Measurements from ENCODE around the gene AGTPBP1. TPM values are rescaled to one million over a fixed set of nuclear protein-coding genes. Genes with fewer than 3 reads are reported as not detected.

Gene AGTPBP1
- total and polyA plus RNA-seq, 8 donors, result 2.9 to 46.1 (median 13.2) TPM

DNA sequence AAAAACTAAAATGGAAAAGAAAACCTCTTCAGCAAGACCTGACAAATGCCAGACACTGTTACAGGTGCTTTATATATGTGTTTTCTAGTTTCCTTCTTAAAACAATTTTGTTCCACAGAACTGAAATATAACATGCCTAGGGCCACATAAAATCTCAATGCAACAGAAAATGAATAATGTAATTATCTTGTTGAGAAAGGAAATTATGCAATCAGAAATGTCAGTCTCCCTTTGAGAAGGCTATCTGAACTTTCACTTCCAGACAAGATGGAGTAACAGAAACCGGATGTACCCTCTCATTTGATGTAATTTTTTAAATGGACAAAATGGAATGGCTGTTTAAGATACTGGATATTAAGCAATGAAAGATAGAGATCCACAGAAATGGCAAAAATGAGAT, 79.2 kb downstream of the AGTPBP1 start:
- H3K4me1 ChIP-seq, result no peaks in the 10 kb centered on the region
- WGBS, 5 donors, result 74 to 95% (median 87%) methylated on average over 1 of the region's 1 CpG
- H3K36me3 ChIP-seq, result peaks cover 0 to 6% (median 3%) of the 10 kb centered on the region in 4 donors
- no peak overlapping the region for H3K4me3 ChIP-seq
- intact Hi-C loops (cut with DNase I; ENCODE audit: low total_unique reads), result no loop called here
- no peaks in the 10 kb centered on the region for H3K9me3 ChIP-seq
- DNase-seq, result no peak
- no peak overlapping the region for H3K27ac ChIP-seq
- no peaks in the 10 kb centered on the region for H3K27me3 ChIP-seq
- TF ChIP-seq, protein P1, sequence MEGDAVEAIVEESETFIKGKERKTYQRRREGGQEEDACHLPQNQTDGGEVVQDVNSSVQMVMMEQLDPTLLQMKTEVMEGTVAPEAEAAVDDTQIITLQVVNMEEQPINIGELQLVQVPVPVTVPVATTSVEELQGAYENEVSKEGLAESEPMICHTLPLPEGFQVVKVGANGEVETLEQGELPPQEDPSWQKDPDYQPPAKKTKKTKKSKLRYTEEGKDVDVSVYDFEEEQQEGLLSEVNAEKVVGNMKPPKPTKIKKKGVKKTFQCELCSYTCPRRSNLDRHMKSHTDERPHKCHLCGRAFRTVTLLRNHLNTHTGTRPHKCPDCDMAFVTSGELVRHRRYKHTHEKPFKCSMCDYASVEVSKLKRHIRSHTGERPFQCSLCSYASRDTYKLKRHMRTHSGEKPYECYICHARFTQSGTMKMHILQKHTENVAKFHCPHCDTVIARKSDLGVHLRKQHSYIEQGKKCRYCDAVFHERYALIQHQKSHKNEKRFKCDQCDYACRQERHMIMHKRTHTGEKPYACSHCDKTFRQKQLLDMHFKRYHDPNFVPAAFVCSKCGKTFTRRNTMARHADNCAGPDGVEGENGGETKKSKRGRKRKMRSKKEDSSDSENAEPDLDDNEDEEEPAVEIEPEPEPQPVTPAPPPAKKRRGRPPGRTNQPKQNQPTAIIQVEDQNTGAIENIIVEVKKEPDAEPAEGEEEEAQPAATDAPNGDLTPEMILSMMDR (IDR thresholded peaks at IDR 0.05), result no peak

DNA sequence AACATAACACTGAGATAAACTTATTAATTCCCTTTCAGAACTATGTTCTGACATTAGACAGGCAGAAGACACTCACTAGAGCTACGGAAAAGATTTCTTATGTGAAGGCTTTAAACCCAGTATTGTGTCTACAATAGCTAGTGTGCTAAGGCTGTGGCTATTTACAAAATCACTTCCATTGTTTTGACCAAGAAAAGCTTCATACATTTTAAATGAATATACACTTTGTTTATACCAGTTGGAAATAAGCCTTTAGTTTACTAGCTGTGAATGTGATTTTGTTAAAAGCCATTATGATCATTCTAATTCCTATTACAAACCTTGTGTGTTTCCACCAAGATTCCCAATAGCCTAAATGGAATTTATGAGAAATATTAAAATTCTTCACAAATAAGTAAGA, 83.0 kb downstream of the AGTPBP1 start:
- Histone ChIP-seq H3K27ac (no peak overlapping the region), H3K27me3 (no peaks in the 10 kb centered on the region), H3K4me3 (no peak overlapping the region), H3K4me1 (no peaks in the 10 kb centered on the region), H3K9me3 (no peaks in the 10 kb centered on the region), H3K36me3 (peaks cover 0 to 15% (median 10%) of the 10 kb centered on the region in 4 donors)
- 80 to 91% (median 85%) methylated on average over 1 of the region's 1 CpG for WGBS, 5 donors
- TF ChIP-seq, protein P1 (IDR thresholded peaks at IDR 0.05), result no peak
- TF ChIP-seq POLR2AphosphoS5 (IDR thresholded peaks at IDR 0.05) (no peak), POLR2A (IDR thresholded peaks at IDR 0.05) (no peak), EP300 (IDR thresholded peaks at IDR 0.05) (no peak)
- intact Hi-C loops (cut with DNase I; ENCODE audit: low total_unique reads), result no loop called here
- DNase-seq, result no peak

DNA sequence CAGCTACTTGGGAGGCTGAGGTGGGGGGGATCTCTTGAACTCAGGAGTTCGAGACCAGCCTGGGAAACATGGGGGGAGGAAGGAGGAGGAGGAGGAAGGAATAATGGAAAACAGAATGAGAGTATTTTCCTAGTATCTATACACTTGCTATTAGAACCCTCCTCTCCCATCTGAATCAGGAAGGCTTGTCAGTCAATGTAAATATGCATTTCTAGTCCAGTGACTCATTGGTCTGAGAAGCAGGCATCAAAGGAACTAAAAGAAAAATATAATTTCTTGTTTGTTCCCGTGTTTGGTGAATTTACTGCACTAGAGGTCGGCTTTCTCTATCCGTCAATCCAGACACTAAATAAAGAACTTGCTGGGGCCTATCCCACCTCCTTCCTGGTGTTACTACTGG, 88.6 kb downstream of the AGTPBP1 start:
- no peaks in the 10 kb centered on the region for H3K27me3 ChIP-seq
- H3K4me1 ChIP-seq, result no peaks in the 10 kb centered on the region
- 81 to 93% (median 83%) methylated on average over 4 of the region's 4 CpGs for WGBS, 5 donors
- no peak for TF ChIP-seq POLR2A (IDR thresholded peaks at IDR 0.05)
- no peak for TF ChIP-seq POLR2AphosphoS5 (IDR thresholded peaks at IDR 0.05)
- TF ChIP-seq, protein P1 (IDR thresholded peaks at IDR 0.05), result no peak
- TF ChIP-seq EP300 (IDR thresholded peaks at IDR 0.05), result no peak
- H3K27ac ChIP-seq, result no peak overlapping the region
- DNase-seq, result no peak
- H3K4me3 ChIP-seq, result no peak overlapping the region
- H3K9me3 ChIP-seq, result no peaks in the 10 kb centered on the region
- intact Hi-C loops (cut with DNase I; ENCODE audit: low total_unique reads), result no loop called here
- peaks cover 4 to 29% (median 20%) of the 10 kb centered on the region in 4 donors for H3K36me3 ChIP-seq

DNA sequence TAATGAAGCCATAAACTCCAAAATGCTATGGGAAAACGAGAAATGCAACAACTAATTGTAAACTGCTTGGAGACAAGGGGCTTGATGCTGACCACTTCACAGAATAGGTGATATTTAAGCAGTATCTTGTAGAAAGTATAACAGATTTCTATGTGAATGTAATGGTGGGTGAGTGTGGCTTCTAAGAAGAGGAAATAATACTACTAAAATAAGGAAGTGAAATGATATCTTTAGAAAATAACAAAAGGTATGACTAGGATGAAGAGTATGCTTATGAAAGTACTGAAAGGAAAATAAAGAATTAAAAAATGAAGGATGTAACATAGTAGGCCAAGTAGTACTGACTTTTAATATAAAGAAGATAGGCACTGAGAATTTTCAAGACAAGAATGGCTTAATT, 94.2 kb downstream of the AGTPBP1 start:
- intact Hi-C loops (cut with DNase I; ENCODE audit: low total_unique reads), result no loop called here

More for the DNA sequence above, 94.2 kb downstream of the AGTPBP1 start:
- DNase-seq, result no peak
- Histone ChIP-seq H3K4me1 (no peaks in the 10 kb centered on the region), H3K36me3 (peaks cover under 1 to 10% (median 5%) of the 10 kb centered on the region in 4 donors), H3K27ac (no peak overlapping the region), H3K4me3 (no peak overlapping the region), H3K27me3 (no peaks in the 10 kb centered on the region), H3K9me3 (no peaks in the 10 kb centered on the region)
- TF ChIP-seq POLR2A (IDR thresholded peaks at IDR 0.05), result no peak
- TF ChIP-seq POLR2AphosphoS5 (IDR thresholded peaks at IDR 0.05), result no peak
- TF ChIP-seq, protein P1 (IDR thresholded peaks at IDR 0.05), result no peak
- TF ChIP-seq EP300 (IDR thresholded peaks at IDR 0.05), result no peak
- WGBS, 5 donors, result 93 to 100% (median 95%) methylated on average over 1 of the region's 1 CpG
